ENCODE results near the gene CLVS2.

DNA sequence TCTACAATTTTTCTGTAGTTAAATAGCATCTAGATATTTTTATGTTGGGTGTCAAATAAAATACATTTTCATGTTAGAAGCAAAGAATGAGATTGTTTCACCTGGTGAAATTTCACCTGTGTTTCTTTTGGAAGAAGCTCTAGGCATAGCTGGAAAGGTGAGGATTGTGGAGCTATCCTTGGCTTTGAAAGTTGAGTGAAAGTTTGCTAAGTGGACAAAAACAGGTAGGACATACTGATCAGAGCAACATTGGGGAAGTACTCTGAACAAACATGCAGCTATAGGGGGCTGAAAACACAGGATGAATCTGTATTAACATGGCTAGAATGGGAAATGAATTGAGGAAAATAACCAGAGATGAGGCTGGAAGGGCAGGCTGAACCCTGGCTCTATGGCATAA is 18.8 kb downstream of the CLVS2 start:
- no peak for TF ChIP-seq POLR2A (IDR thresholded peaks at IDR 0.05)
- TF ChIP-seq, protein P1, sequence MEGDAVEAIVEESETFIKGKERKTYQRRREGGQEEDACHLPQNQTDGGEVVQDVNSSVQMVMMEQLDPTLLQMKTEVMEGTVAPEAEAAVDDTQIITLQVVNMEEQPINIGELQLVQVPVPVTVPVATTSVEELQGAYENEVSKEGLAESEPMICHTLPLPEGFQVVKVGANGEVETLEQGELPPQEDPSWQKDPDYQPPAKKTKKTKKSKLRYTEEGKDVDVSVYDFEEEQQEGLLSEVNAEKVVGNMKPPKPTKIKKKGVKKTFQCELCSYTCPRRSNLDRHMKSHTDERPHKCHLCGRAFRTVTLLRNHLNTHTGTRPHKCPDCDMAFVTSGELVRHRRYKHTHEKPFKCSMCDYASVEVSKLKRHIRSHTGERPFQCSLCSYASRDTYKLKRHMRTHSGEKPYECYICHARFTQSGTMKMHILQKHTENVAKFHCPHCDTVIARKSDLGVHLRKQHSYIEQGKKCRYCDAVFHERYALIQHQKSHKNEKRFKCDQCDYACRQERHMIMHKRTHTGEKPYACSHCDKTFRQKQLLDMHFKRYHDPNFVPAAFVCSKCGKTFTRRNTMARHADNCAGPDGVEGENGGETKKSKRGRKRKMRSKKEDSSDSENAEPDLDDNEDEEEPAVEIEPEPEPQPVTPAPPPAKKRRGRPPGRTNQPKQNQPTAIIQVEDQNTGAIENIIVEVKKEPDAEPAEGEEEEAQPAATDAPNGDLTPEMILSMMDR (IDR thresholded peaks at IDR 0.05), result no peak
